Dermis microvascular lymphatic vessel endothelial cell (primary cell): ENCODE results near the gene PALM. TPM values are rescaled to one million over a fixed set of nuclear protein-coding genes. Genes with fewer than 3 reads are reported as not detected.
A peak's percentile ranks its signal among the peaks of the same experiment; 100 is the strongest.
"Not testable (repeated sequence)": the region's sequence is repeated elsewhere in the genome, so short reads cannot be mapped to it uniquely, and the experiment has no call there.

Experiments
- DNase-seq, 2 donors: peaks; one replicate each; pipeline versions ENCODE4 v3.0.0 to v3.0.0-alpha.2; 2010; ENCODE audit warnings: low read depth in 2 of 2
- total RNA-seq: library from RNA; depleted of rRNA; stranded (reverse); fragments of >200 nt; gene quantifications from 2 replicates; pipeline ENCODE4 v1.2.1, GENCODE V29; 2014

The PALM gene
- total RNA-seq, 1 donor from 2014 or later: 35.3 TPM

DNA sequence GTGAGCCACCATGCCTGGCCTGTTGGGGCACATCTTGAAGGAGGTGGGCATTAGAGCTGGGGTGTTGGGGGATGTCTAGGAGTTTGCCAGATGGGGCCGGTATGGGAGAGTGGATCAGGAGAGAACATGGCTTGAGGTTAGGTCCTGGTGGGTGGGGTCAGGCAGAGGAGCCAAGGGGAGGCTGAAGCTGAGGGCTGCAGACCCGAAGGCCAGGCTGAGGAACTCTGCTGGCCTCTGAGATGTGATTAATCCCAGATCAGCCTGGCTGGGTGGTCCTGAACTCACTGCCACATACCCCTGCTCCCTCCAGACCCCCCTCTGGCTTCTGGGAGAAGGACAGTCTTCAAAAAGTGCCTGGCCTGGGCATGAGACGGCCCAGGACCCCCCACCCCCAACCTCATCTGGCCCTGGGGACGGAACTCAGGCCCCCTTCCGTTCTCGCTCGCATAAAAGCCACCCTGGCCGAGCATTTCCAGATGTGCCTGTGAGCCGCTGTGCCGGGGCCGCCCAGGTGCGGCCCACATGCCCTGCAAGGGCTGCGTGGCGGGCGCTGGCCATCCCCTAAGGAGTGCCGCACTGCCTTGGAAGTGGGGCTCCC is 29.8 kb upstream of the PALM start:
- DNase-seq: no peak

DNA sequence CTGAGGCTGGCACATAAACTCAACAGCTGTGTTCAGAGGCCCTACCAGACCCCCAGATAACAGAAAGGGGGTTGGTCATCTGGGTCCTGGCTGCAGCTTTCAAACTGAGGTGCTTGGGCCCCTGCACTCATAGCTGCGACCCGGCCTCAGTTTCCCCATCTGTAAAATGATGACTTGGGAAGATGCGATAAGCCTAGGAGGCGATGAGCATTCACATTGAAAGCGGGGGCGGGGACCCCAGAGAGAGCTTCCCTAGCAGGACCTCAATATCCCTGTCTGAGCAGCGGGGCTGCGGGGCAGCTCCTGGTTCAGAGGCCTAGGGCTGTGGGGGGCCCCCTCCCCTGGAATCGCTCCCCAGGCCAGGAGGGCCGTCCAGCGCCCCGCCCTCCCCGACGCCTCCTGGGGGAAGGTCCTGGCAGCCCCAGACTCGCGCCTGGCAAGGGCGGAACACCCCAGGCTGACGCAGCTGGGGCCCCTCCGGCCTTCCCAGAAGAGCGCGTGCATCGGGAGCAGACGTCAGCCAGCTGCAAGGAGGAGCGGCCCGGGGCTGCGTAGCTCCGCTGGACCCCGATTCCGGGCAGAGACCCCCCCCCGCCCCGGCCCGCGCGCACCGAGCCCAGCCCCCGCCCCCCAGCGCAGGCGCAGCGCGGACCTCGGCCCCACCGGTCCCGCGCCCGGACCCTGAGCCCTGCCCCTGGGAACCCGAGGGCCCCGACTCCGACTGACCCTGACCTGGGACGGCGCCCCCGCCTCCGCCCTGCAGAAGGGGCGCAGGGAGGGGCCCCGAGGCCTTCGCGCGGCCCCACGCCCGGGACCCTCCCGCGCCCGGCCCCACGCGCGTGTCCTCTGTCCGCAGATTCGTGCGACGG is 29.1 kb upstream of the PALM start:
- peak in 1 of 2 donors; percentile 51 for DNase-seq

DNA sequence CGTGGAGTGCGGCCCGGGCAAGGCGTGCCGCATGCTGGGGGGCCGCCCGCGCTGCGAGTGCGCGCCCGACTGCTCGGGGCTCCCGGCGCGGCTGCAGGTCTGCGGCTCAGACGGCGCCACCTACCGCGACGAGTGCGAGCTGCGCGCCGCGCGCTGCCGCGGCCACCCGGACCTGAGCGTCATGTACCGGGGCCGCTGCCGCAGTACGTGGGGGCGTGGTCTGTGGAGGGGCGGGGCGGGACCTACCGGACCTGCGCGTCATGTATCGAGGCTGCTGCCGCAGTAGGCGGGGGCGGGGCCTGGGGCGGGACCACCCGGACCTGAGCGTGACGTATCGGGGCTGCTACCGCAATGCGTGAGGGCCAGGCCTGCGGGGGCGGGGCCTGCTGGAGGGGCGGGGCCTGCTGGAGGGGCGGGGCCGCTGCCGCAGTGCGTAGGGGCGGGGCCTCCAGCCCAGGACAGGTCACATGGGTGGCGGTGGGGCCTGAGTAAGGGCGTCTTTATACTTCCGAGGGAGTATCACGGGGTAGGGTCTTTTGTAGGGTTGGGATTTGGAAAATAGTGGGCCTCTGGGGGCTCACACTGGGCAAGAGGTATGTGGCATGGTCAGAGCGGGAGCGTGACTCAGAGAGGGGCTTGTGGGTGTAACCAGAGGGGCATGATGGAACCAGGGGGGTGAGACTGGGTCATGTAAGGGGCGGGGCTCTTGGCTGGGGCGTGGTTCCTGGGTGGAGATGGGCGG is 28.3 kb upstream of the PALM start:
- DNase-seq: peak; percentile 92 to 99

DNA sequence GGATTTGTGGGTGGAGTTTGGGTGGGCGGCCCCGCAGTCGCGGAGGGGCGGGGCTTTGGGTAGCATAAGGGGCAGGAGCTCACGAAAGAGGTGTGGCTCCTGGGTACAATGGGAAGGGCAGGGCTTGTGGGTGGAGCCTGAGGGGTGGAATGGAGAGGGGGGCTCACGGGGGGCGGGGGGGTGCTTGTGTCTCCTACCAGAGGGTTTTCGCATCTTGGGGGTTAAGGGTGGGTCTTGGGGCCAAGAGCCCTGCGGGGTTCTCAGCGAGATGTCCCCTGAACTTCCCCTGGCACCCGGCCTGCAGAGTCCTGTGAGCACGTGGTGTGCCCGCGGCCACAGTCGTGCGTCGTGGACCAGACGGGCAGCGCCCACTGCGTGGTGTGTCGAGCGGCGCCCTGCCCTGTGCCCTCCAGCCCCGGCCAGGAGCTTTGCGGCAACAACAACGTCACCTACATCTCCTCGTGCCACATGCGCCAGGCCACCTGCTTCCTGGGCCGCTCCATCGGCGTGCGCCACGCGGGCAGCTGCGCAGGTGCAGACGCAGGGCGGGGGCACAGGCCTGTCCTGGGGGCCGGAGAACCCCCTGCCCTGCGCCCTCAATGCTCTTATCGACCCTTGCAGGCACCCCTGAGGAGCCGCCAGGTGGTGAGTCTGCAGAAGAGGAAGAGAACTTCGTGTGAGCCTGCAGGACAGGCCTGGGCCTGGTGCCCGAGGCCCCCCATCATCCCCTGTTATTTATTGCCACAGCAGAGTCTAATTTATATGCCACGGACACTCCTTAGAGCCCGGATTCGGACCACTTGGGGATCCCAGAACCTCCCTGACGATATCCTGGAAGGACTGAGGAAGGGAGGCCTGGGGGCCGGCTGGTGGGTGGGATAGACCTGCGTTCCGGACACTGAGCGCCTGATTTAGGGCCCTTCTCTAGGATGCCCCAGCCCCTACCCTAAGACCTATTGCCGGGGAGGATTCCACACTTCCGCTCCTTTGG is 27.4 kb upstream of the PALM start:
- peak; percentile 90 to 97 for DNase-seq

DNA sequence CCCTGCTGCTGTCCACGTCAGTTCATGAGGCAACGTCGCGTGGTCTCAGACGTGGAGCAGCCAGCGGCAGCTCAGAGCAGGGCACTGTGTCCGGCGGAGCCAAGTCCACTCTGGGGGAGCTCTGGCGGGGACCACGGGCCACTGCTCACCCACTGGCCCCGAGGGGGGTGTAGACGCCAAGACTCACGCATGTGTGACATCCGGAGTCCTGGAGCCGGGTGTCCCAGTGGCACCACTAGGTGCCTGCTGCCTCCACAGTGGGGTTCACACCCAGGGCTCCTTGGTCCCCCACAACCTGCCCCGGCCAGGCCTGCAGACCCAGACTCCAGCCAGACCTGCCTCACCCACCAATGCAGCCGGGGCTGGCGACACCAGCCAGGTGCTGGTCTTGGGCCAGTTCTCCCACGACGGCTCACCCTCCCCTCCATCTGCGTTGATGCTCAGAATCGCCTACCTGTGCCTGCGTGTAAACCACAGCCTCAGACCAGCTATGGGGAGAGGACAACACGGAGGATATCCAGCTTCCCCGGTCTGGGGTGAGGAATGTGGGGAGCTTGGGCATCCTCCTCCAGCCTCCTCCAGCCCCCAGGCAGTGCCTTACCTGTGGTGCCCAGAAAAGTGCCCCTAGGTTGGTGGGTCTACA is 25.9 kb upstream of the PALM start:
- DNase-seq: no peak

DNA sequence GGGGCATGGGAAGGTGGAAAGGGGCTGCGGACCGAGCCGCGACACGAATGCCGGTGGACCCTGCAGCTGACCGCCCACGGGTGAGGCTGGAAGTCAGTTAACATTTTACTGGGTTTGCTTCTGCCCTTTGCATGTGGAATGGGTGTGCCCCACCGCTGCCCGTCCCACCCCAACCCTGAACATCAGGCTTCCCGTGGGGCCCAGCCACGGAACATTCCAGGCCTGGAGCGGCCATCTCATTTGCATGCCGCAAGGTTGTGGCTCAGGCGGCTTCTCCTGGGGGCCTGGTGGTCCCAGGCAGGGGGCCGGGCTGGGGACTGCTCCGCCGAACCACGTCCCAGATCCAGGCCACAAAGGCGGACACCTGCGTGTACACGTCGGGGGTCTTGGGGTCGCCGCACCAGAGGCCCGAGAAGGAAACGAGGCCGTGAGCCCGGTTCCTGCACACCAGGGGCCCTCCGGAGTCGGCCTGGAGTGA is 23.2 kb upstream of the PALM start:
- DNase-seq: no peak

DNA sequence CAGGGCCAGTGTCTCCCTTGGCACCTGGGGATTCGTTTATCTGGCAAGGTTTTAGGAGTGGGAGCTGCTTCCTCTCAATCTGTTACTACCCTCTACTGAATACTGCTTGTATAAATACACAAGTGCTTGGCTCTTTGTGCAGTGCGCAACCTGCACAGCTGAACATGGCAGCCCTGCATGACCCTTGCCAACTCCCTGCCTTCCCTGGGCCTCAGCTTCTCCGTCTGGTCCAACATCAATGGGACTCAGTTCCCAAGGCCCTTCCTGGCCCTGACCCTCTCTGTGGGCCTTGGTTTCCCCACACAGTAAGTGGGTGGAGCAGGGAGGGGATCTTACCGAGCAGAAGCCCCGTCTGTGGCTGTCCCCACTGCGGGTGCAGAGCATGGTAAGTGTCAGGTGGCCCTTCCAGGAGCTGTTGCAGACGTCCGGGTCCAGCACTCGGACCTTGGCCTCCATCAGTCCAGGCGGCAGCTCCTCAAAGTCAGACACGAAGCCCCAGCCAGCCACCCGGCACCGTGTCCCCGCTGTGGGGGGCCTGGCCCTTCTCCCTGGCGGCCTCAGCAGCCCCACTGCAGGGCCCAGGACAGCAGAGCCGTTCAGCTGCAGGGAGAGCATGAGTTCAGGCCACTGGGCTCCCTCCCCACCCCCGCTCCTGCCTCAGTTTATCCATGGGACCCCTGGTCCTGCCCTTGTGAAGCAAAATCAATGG is 22.0 kb upstream of the PALM start:
- DNase-seq: no peak

DNA sequence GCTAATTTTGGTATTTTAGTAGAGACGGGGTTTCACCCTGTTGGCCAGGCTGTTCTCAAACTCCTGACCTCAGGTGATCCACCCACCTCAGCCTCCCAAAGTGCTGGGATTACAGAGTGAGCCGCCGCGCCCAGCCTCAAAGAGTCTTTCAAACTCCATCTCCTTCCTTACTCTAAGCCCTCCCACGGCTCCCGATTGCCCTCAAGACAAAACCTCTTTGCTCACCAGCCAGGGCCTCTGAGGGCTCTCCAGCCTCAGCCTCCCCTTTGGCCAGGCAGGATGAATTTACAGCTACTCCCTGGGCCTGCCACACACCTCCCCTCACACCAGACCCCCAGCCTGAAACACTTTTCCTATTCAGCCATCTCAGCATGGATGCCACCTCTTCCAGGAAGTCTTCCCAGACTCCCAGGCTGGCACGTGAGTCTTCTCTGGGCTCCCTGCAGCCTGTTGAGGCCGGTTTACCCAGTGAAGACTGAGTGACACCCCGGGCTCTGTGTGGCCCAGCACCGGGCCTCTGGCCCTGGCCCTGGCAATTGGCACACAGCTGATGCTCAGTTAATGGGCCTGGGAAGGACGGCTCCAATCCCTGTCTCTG is 21.1 kb upstream of the PALM start:
- no peak for DNase-seq

DNA sequence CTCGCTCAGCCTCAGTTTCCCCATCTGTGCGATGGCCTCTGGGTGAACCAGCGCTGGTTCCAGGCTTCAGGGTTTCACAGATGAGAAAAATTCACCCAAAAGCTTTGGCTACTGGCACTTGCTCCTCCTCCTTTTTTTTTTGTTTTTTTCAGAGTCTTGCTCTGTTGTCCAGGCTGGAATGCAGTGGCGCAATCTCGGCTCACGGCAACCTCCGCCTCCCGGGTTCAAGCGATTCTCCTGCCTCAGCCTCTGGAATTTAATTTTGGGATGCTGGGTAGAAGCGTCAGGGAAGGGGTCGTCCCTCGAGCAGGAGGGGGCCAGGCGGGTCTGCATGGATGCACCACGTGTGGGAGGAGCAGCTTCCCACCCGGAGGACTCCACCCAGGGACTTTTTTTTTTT is 20.5 kb upstream of the PALM start:
- DNase-seq: no peak

DNA sequence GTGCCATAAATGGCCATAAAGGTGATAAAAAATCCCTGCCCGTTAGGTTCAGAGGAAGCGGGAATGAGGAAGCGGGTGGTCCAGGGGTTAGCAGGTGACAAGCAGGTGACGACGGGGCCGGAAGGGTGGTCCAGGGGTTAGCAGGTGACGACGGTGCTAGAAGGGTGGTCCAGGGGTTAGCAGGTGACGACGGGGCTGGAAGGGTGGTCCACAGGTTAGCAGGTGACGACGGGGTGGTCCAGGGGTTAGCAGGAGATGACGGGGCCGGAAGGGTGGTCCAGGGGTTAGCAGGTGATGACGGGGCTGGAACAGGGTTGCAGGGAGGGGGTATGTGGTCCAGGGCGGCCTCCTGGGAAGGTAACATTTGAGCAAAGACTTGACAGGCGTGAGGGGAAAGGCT is 19.7 kb upstream of the PALM start:
- no peak for DNase-seq

DNA sequence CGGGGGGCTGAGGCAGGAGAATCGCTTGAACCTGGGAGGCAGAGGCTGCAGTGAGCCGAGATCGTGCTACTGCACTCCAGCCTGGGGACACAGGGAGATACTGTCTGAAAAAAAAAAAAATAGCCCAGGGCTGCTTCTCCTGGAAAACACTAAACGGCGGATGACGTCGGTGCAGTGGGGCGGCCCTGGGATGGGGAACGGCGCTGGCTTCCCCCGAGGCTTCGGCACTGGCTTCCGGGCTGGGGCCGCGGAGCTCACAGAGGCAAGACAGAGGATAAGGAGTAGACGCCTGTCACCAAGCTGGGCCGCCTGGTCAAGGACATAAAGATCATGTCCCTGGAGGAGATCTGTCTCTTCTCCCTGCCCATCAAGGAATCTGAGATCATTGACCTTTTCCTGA is 18.5 kb upstream of the PALM start:
- DNase-seq: no peak

DNA sequence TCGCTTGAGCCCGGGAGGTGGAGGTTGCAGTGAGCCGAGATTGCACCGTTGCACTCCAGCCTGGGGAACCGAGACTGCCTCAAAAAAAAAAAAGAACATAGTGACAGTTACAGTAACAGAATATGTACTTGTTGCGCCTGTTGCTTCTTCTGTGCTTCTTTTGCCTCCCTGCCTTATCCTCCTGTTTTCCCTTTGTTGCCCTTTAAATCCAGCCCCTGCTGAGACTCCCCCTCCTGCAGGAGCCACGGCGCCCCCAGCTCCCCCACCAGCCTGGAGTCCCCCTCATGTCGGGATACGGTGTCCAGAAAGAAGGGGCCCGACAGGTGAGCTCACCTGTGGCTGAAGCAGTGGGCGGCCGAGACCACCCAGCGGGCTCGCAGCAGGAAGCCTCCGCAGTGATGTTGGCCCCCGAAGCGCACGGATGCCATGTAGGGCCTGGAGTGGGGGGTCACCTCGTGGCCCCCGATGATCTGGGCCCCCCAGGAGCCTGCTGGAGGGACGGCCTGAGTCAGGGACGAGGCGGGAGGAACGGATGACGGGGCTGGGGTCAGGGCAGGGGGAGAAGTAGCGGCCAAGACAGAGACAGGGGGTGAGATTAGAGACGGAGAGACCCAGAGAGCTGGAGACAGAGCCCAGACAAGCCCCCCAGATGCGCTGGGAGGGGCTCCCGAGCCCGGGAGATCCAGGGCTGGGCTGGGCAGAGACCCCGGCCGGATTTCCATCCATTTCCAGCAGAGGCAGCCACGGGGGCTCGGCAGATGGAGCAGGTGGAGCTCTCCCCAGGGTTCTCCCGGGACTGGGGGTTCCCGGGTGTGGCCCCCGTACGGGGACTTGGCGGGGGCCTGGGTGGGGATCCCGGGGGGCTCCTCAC is 14.0 kb upstream of the PALM start:
- no peak for DNase-seq

DNA sequence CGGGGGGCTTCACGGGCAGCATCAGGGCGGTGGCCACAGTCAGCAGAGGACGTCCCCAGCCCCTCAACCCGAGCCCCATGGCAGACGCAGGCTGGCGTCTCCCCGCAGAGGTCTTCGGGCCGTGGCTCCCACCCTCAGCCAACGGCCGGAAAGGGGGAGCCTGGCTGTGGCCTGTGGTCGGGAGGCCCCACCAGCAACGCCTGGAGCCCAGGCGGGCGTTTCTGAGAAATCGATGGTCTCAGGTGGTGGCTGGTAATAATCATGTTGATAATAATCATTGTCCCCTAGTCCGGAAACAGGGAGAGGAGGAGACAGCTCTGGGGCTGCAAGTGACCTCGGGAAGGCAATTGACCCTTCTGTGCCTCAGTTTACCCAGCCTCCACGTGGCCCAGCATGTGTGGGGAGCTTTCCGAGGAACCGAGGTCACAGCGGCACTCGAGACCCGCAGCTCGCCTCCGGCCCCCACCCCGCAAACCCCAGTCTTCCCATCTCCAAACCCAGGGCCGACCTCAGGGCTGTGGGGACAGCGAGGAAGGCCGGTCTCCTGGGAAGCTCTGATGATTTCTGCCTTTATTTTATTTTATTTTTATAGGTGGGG is 13.3 kb upstream of the PALM start, which contains the start of gene PRSS57:
TSS of gene PRSS57 (minus strand) at position 101 of the 598 bp plus-strand sequence. CDS start at position 79, 22 bp downstream.
- no peak for DNase-seq

DNA sequence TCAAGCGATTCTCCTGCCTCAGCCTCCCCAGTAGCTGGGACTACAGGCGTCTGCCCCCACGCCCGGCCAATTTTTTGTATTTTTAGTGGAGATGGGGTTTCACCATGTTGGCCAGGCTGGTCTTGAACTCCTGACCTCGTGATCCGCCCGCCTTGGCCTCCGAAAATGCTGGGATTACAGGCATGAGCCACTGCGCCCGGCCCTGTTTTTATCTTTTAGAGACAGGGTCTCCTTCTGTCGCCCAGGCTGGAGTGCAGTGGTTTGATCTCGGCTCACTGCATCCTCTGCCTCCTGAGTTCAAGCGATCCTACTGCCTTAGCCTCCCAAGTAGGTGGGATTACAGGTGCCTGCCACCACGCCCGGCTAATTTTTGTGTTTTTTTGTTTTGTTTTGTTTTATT is 10.2 kb upstream of the PALM start:
- DNase-seq: not testable (repeated sequence)

DNA sequence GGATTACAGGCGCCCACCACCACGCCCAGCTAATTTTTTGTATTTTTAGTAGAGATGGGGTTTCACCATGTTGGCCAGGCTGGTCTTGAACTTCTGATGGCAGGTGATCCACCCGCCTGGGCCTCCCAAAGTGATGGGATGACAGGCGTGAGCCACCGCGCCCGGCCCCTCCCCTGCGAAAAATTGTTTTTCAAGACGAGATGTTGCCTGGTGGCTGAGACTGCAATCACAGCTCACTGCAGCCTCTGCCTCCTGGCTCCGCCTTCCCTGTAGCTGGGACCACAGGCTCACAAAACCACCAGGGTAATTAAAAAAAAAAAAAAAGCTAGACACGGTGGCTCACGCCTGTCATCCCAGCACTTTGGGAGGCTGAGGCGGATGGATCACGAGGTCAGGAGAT is 8.8 kb upstream of the PALM start:
- DNase-seq: not testable (repeated sequence)

DNA sequence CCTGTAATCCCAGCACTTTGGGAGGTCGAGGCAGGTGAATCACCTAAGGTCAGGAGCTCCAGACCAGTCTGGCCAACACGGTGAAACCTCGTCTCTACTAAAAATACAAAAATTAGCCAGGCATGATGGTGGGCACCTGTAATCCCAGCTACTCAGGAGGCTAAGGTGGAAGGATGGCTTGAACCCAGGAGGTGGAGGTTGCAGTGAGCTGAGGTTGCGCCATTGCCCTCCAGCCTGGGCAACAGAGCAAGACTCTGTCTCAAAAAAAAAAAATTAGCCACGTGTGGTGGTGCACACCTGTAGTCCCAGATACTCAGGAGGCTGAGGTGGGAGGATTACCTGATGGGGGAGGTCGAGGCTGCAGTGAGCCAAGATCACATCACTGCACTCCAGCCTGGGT is 5.9 kb upstream of the PALM start:
- DNase-seq: not testable (repeated sequence)

DNA sequence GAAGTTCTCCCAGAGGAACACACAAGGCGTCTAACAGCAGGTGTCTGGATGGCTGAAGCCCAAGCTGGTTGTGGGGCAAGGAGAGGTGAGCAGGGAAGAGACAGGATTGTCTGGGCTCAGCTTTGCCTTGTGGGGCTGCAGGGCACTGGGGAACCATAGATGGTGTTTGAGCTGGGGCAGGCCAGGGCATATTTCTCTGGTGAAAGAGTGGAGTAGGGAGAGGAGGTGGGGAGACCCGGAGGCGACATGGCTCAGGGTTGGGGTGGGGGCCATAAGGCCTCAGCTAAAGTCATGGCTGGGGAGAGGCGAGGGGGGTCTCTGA is 5.4 kb upstream of the PALM start:
- no peak for DNase-seq
